T-helper 1 cell treated with Interleukin-12 subunit alpha and Interleukin-12 subunit beta and Interleukin-4 antibody, amounts not matched to agents 30 μg/mL and 1 μg/mL, for 36 hours (primary cell): ENCODE measurements around the gene PRDM8.

Experiments
- H3K27ac Mint-ChIP-seq: one replicate; pipeline ENCODE4 v1.8.0; 2021; ENCODE audit warnings: mild to moderate bottlenecking, mixed read lengths
- H3K27me3 Mint-ChIP-seq: one replicate; pipeline ENCODE4 v1.8.0; 2021; ENCODE audit warnings: low read depth, mixed read lengths
- H3K36me3 Mint-ChIP-seq: one replicate; pipeline ENCODE4 v1.8.0; 2021; ENCODE audit warnings: low read depth, mixed read lengths
- H3K4me1 Mint-ChIP-seq: one replicate; pipeline ENCODE4 v1.8.0; 2021; ENCODE audit warnings: low read depth, mixed read lengths
- H3K4me3 Mint-ChIP-seq: one replicate; pipeline ENCODE4 v1.8.0; 2021; ENCODE audit warnings: mild to moderate bottlenecking, moderate library complexity, mixed read lengths
- H3K9me3 Mint-ChIP-seq: one replicate; pipeline ENCODE4 v1.8.0; 2021; ENCODE audit warnings: mixed read lengths

Gene PRDM8

DNA sequence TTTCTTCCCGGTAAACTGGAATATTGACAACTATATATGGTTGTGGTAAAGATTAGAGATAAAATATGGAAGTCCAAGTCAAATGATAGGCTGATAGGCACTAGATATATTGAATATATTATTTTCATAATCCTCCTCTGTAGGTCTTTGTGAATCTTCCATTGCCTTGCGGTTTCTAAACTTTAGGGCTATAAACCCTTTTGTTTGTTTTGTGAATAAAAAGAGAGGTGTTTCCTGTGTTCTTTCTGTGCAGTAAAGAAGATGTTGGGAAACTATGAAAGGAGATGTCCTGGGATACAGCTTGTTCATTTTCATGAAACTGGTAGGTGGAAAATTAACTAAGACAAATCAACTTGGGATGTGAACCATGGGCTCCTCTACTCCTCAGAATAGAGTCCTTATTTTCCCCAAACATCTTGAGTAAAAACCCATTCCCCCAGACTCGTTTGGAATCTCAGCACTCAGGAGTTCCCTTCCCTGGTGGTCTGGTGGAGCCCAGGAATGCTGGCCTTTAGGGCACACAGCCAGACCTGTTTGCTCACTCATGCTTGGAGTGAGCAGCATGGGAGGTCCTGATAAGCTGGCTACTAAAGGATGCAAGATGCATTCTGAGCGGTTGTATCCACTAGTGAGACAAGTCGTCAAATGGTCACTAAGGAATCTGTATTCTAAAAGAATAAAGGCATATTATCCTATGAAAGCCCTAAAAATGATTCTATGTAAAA lies 22.2 kb downstream of the PRDM8 start:
- H3K27ac Mint-ChIP-seq, result no peak overlapping the region
- no peaks in the 10 kb centered on the region for H3K36me3 Mint-ChIP-seq
- H3K4me1 Mint-ChIP-seq, result peaks cover 1% of the 10 kb centered on the region
- H3K4me3 Mint-ChIP-seq, result no peak overlapping the region
- no peaks in the 10 kb centered on the region for H3K9me3 Mint-ChIP-seq
- H3K27me3 Mint-ChIP-seq, result peaks cover 57% of the 10 kb centered on the region

GRCh38 chr4:80220711-80221110 lies 23.4 kb downstream of the PRDM8 start:
- Mint-ChIP-seq H3K4me3 (no peak overlapping the region), H3K36me3 (no peaks in the 10 kb centered on the region), H3K4me1 (no peaks in the 10 kb centered on the region), H3K9me3 (no peaks in the 10 kb centered on the region), H3K27ac (no peak overlapping the region), H3K27me3 (peaks cover 60% of the 10 kb centered on the region)

- no peaks in the 10 kb centered on the region for H3K4me1 Mint-ChIP-seq
- H3K36me3 Mint-ChIP-seq, result no peaks in the 10 kb centered on the region
- H3K27ac Mint-ChIP-seq, result no peak overlapping the region
- H3K4me3 Mint-ChIP-seq, result no peak overlapping the region
- peaks cover 60% of the 10 kb centered on the region for H3K27me3 Mint-ChIP-seq
- H3K9me3 Mint-ChIP-seq, result no peaks in the 10 kb centered on the region
Observed at GRCh38 chr4:80221161-80221560, 23.9 kb downstream of the PRDM8 start.

DNA sequence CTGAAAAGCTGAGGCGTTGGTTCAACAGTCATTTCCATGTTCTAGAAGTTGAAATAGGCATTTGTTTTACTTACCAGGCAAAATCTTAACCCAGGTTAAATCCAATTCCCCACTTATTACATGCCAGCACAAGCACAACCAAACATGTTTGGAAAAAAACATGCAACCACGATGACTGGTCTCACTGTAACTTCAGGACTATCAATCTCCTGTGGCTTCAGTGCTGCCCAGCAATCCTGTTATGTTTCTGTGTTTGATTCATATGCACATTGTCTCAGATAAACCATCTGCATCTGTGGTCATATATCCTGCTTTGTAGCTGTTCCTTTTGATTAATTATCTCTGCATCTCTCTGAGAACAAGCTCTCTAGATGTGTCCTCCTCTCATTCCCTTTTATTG lies 28.3 kb downstream of the PRDM8 start:
- no peaks in the 10 kb centered on the region for H3K9me3 Mint-ChIP-seq
- no peaks in the 10 kb centered on the region for H3K4me1 Mint-ChIP-seq
- H3K4me3 Mint-ChIP-seq, result no peak overlapping the region
- peaks cover 44% of the 10 kb centered on the region for H3K27me3 Mint-ChIP-seq
- H3K36me3 Mint-ChIP-seq, result no peaks in the 10 kb centered on the region
- no peak overlapping the region for H3K27ac Mint-ChIP-seq

DNA sequence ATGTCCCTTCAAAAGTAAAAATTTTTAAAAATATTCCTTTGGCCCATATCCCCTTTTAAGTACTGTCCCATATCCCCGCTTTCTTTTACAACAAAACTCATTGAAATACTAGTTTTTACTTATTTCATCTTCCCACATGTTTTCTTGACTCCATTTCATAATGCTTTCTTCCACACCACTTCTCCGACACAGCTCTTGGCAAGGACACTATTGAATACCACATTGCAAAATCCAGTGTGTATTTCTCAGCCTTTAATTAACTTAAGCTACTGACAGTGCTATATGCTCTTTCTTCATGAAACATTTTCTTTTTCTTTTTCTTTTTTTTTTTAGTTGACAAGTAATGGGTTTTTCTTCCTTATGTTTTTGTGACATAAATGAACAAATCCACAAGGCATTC lies 28.8 kb downstream of the PRDM8 start:
- H3K4me1 Mint-ChIP-seq, result no peaks in the 10 kb centered on the region
- H3K9me3 Mint-ChIP-seq, result no peaks in the 10 kb centered on the region
- H3K4me3 Mint-ChIP-seq, result no peak overlapping the region
- no peak overlapping the region for H3K27ac Mint-ChIP-seq
- H3K36me3 Mint-ChIP-seq, result no peaks in the 10 kb centered on the region
- H3K27me3 Mint-ChIP-seq, result peaks cover 42% of the 10 kb centered on the region

GRCh38 chr4:80228460-80228859 lies 31.2 kb downstream of the PRDM8 start:
- no peak overlapping the region for H3K4me3 Mint-ChIP-seq
- H3K4me1 Mint-ChIP-seq, result no peaks in the 10 kb centered on the region
- H3K27ac Mint-ChIP-seq, result no peak overlapping the region
- peaks cover 38% of the 10 kb centered on the region for H3K27me3 Mint-ChIP-seq
- H3K36me3 Mint-ChIP-seq, result no peaks in the 10 kb centered on the region
- no peaks in the 10 kb centered on the region for H3K9me3 Mint-ChIP-seq

GRCh38 chr4:80229128-80229527 lies 31.8 kb downstream of the PRDM8 start:
- H3K4me1 Mint-ChIP-seq, result no peaks in the 10 kb centered on the region
- H3K4me3 Mint-ChIP-seq, result no peak overlapping the region
- peaks cover 39% of the 10 kb centered on the region for H3K27me3 Mint-ChIP-seq
- H3K36me3 Mint-ChIP-seq, result no peaks in the 10 kb centered on the region
- H3K9me3 Mint-ChIP-seq, result no peaks in the 10 kb centered on the region
- H3K27ac Mint-ChIP-seq, result no peak overlapping the region

- H3K9me3 Mint-ChIP-seq, result no peaks in the 10 kb centered on the region
Observed at GRCh38 chr4:80229590-80229989, 32.3 kb downstream of the PRDM8 start.

GRCh38 chr4:80231180-80231579 lies 33.9 kb downstream of the PRDM8 start:
- no peaks in the 10 kb centered on the region for H3K36me3 Mint-ChIP-seq
- no peak overlapping the region for H3K27ac Mint-ChIP-seq
- no peak overlapping the region for H3K4me3 Mint-ChIP-seq
- H3K9me3 Mint-ChIP-seq, result no peaks in the 10 kb centered on the region
- peaks cover 40% of the 10 kb centered on the region for H3K27me3 Mint-ChIP-seq
- H3K4me1 Mint-ChIP-seq, result no peaks in the 10 kb centered on the region

More at GRCh38 chr4:80229590-80229989, 32.3 kb downstream of the PRDM8 start:
- no peak overlapping the region for H3K4me3 Mint-ChIP-seq
- no peak overlapping the region for H3K27ac Mint-ChIP-seq
- H3K36me3 Mint-ChIP-seq, result no peaks in the 10 kb centered on the region
- no peaks in the 10 kb centered on the region for H3K4me1 Mint-ChIP-seq
- peaks cover 39% of the 10 kb centered on the region for H3K27me3 Mint-ChIP-seq

DNA sequence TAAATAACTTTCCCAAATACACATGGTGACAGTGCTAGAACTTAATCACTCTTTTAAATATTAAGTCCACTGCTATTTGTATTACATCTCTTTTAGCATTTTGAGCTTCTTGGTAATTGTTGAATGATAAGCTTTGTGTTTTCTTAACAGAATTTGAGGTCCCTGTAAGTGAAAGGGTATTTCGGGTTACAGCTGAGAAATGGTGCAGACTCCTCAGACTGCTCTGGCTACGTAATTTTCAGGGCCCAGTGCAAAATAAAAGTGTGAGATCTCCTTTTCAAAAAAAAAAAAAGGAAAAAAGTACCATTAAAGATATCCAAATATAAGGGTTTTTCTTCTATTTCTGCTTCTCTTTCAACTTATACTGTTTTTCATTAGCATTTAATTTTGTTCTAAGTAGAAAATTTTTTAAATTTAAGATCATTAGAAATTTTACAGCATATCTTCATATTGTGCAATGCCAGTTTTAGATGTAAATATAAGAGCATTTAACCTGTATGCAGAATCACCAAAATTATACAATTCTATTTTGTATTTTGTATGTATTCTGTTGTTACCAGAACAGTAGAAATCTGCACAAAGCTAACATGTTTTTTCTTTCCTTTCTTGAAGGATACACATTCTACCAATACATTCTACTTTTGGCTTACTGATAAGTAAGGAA lies 35.5 kb downstream of the PRDM8 start:
- peaks cover 40% of the 10 kb centered on the region for H3K27me3 Mint-ChIP-seq
- H3K36me3 Mint-ChIP-seq, result no peaks in the 10 kb centered on the region
- H3K9me3 Mint-ChIP-seq, result no peaks in the 10 kb centered on the region
- H3K4me1 Mint-ChIP-seq, result no peaks in the 10 kb centered on the region
- H3K4me3 Mint-ChIP-seq, result no peak overlapping the region
- no peak overlapping the region for H3K27ac Mint-ChIP-seq

DNA sequence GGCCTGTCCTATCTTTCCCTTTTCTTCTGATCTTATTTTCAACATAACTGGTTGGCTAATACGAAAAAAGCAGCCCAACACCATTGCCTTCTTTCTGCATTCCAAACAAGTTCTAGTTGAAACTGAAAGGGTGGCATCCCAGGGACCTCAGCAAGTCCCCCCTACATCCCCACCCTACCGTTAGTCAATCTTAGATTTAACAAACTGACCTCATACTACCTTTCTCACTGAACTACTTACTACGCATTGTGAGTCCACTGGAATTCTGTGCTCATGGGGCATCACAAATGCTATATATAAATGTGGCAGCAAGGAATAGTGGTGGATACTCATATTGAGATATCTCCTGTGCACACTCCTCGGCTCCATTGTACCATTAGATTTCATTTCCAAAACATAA lies 36.1 kb downstream of the PRDM8 start:
- H3K27ac Mint-ChIP-seq, result no peak overlapping the region
- H3K36me3 Mint-ChIP-seq, result no peaks in the 10 kb centered on the region
- no peak overlapping the region for H3K4me3 Mint-ChIP-seq
- no peaks in the 10 kb centered on the region for H3K9me3 Mint-ChIP-seq
- peaks cover 35% of the 10 kb centered on the region for H3K27me3 Mint-ChIP-seq
- no peaks in the 10 kb centered on the region for H3K4me1 Mint-ChIP-seq

- H3K36me3 Mint-ChIP-seq, result no peaks in the 10 kb centered on the region
- peaks cover 18% of the 10 kb centered on the region for H3K27me3 Mint-ChIP-seq
- H3K9me3 Mint-ChIP-seq, result no peaks in the 10 kb centered on the region
- H3K4me3 Mint-ChIP-seq, result no peak overlapping the region
- no peaks in the 10 kb centered on the region for H3K4me1 Mint-ChIP-seq
- no peak overlapping the region for H3K27ac Mint-ChIP-seq
Observed at GRCh38 chr4:80235451-80235850, 38.1 kb downstream of the PRDM8 start.

- no peaks in the 10 kb centered on the region for H3K4me1 Mint-ChIP-seq
- no peaks in the 10 kb centered on the region for H3K9me3 Mint-ChIP-seq
- H3K36me3 Mint-ChIP-seq, result no peaks in the 10 kb centered on the region
- no peak overlapping the region for H3K4me3 Mint-ChIP-seq
- peaks cover 9% of the 10 kb centered on the region for H3K27me3 Mint-ChIP-seq
- no peak overlapping the region for H3K27ac Mint-ChIP-seq
Observed at GRCh38 chr4:80237992-80238391, 40.7 kb downstream of the PRDM8 start.

- H3K27me3 Mint-ChIP-seq, result peaks cover 8% of the 10 kb centered on the region
- no peak overlapping the region for H3K27ac Mint-ChIP-seq
- H3K4me3 Mint-ChIP-seq, result no peak overlapping the region
- H3K9me3 Mint-ChIP-seq, result no peaks in the 10 kb centered on the region
- H3K36me3 Mint-ChIP-seq, result no peaks in the 10 kb centered on the region
- no peaks in the 10 kb centered on the region for H3K4me1 Mint-ChIP-seq
Observed at GRCh38 chr4:80239480-80240150, 42.3 kb downstream of the PRDM8 start.

DNA sequence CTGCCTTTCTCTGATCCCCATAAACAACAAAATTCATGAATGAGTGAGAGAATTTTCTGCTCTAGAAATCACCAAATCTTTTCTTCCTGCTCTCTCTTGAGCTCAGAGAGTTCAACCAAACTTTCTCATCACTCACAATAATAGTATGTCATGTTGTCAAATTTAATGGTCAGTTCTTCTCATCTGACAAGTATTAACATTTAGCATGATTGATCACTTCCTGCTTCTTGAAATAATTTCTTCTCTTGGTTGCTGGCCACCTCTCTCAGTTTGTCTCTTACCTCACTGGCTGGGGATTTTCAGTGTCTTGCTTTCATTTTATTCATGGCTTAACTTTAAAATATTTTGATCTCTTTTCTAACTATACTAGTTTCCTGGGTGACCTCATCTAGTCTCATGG lies 43.7 kb downstream of the PRDM8 start:
- H3K27me3 Mint-ChIP-seq, result peaks cover 6% of the 10 kb centered on the region
- no peaks in the 10 kb centered on the region for H3K4me1 Mint-ChIP-seq
- no peak overlapping the region for H3K4me3 Mint-ChIP-seq
- H3K36me3 Mint-ChIP-seq, result no peaks in the 10 kb centered on the region
- H3K27ac Mint-ChIP-seq, result no peak overlapping the region
- no peaks in the 10 kb centered on the region for H3K9me3 Mint-ChIP-seq
